ENCODE data around the gene SOST. TPM values are rescaled to one million over a fixed set of nuclear protein-coding genes. Genes with fewer than 3 reads are reported as not detected.

The SOST gene
- total and polyA plus RNA-seq, 2 experiments from 2014 or later, result not detected

GRCh38 chr17:43719578-43719977 lies 39.0 kb downstream of the SOST start:
- 19 to 34% methylated on average over 3 of the region's 3 CpGs for WGBS, 2 experiments (ENCODE audit: low coverage in 1 of 2, low lambda C conversion rate in 2 of 2, missing lambda C conversion rate in 2 of 2)
- peaks cover 24% of the 10 kb centered on the region for H3K4me1 ChIP-seq (ENCODE audit: insufficient read depth)
- peak overlapping the region; percentile 88 for H2AFZ ChIP-seq
- no peaks in the 10 kb centered on the region for H3K27me3 ChIP-seq (replicated peaks; ENCODE audit: insufficient read depth)
- H3K9me3 ChIP-seq (ENCODE audit: low read depth), result no peaks in the 10 kb centered on the region
- no peaks in the 10 kb centered on the region for H3K9me2 ChIP-seq (ENCODE audit: insufficient read depth)
- H3K9ac ChIP-seq, result no peak overlapping the region
- peaks cover 47% of the 10 kb centered on the region; the same call in 1 of the 2 replicates for H3F3A ChIP-seq (ENCODE audit: insufficient read depth)
- H3K36me3 ChIP-seq (ENCODE audit: low read depth), result no peaks in the 10 kb centered on the region
- no peaks in the 10 kb centered on the region for H4K20me1 ChIP-seq (ENCODE audit: insufficient read depth)
- H3K4me2 ChIP-seq (ENCODE audit: unreplicated experiment), result peak overlapping the region; percentile 76
- in situ Hi-C loops (cut with MboI), result no loop called here
- H3K79me2 ChIP-seq (ENCODE audit: insufficient read depth), result no peaks in the 10 kb centered on the region
- no peak overlapping the region for H3K4me3 ChIP-seq
- TF ChIP-seq EZH2phosphoT487 (IDR thresholded peaks at IDR 0.05; ENCODE audit: insufficient read depth, low read depth), result no peak
- TF ChIP-seq EZH2 (IDR thresholded peaks at IDR 0.05; ENCODE audit: insufficient read depth, poor library complexity, severe bottlenecking), result no peak
- no peak for DNase-seq
- H3K27ac ChIP-seq, result no peak overlapping the region

GRCh38 chr17:43718544-43718943 lies 40.0 kb downstream of the SOST start:
- in situ Hi-C loops (cut with MboI), result no loop called here

GRCh38 chr17:43717913-43718312 lies 40.7 kb downstream of the SOST start:
- Histone ChIP-seq H3K36me3 (ENCODE audit: low read depth) (no peaks in the 10 kb centered on the region), H3F3A (ENCODE audit: insufficient read depth) (peaks cover 35% of the 10 kb centered on the region; the same call in 1 of the 2 replicates), H3K4me1 (ENCODE audit: insufficient read depth) (peaks cover 14% of the 10 kb centered on the region), H3K9me2 (ENCODE audit: insufficient read depth) (no peaks in the 10 kb centered on the region), H3K27me3 (replicated peaks; ENCODE audit: insufficient read depth) (no peaks in the 10 kb centered on the region), H4K20me1 (ENCODE audit: insufficient read depth) (no peaks in the 10 kb centered on the region), H3K9me3 (ENCODE audit: low read depth) (no peaks in the 10 kb centered on the region), H3K4me2 (ENCODE audit: unreplicated experiment) (no peak overlapping the region), H3K27ac (no peak overlapping the region), H3K79me2 (ENCODE audit: insufficient read depth) (no peaks in the 10 kb centered on the region), H3K4me3 (no peak overlapping the region), H3K9ac (no peak overlapping the region), H2AFZ (no peak overlapping the region)
- no peak for DNase-seq
- WGBS, 2 experiments (ENCODE audit: low coverage in 1 of 2, low lambda C conversion rate in 2 of 2, missing lambda C conversion rate in 2 of 2), result 75 to 79% methylated on average over 6 of the region's 6 CpGs
- TF ChIP-seq EZH2 (IDR thresholded peaks at IDR 0.05; ENCODE audit: insufficient read depth, poor library complexity, severe bottlenecking) (no peak), EZH2phosphoT487 (IDR thresholded peaks at IDR 0.05; ENCODE audit: insufficient read depth, low read depth) (no peak)
- in situ Hi-C loops (cut with MboI), result no loop called here

More at GRCh38 chr17:43718544-43718943, 40.0 kb downstream of the SOST start:
- Histone ChIP-seq H3K9me3 (ENCODE audit: low read depth) (no peaks in the 10 kb centered on the region), H3K27ac (no peak overlapping the region), H3F3A (ENCODE audit: insufficient read depth) (peaks cover 36% of the 10 kb centered on the region; the same call in 1 of the 2 replicates), H3K9me2 (ENCODE audit: insufficient read depth) (no peaks in the 10 kb centered on the region), H3K27me3 (replicated peaks; ENCODE audit: insufficient read depth) (no peaks in the 10 kb centered on the region), H3K4me3 (no peak overlapping the region), H3K36me3 (ENCODE audit: low read depth) (no peaks in the 10 kb centered on the region), H3K9ac (no peak overlapping the region), H4K20me1 (ENCODE audit: insufficient read depth) (no peaks in the 10 kb centered on the region), H3K79me2 (ENCODE audit: insufficient read depth) (no peaks in the 10 kb centered on the region), H3K4me1 (ENCODE audit: insufficient read depth) (peaks cover 14% of the 10 kb centered on the region), H2AFZ (no peak overlapping the region), H3K4me2 (ENCODE audit: unreplicated experiment) (no peak overlapping the region)
- no peak for DNase-seq
- 77 to 79% methylated on average over 5 of the region's 5 CpGs for WGBS, 2 experiments (ENCODE audit: low coverage in 1 of 2, low lambda C conversion rate in 2 of 2, missing lambda C conversion rate in 2 of 2)
- no peak for TF ChIP-seq EZH2phosphoT487 (IDR thresholded peaks at IDR 0.05; ENCODE audit: insufficient read depth, low read depth)
- TF ChIP-seq EZH2 (IDR thresholded peaks at IDR 0.05; ENCODE audit: insufficient read depth, poor library complexity, severe bottlenecking), result no peak

- Histone ChIP-seq H3K4me1 (ENCODE audit: insufficient read depth) (no peaks in the 10 kb centered on the region; the same call in 1 of the 2 replicates), H3F3A (ENCODE audit: insufficient read depth) (peaks cover 17% of the 10 kb centered on the region; the same call in 1 of the 2 replicates), H3K9me3 (ENCODE audit: low read depth) (no peaks in the 10 kb centered on the region), H3K9me2 (ENCODE audit: insufficient read depth) (no peaks in the 10 kb centered on the region), H3K36me3 (ENCODE audit: low read depth) (no peaks in the 10 kb centered on the region), H3K27me3 (replicated peaks; ENCODE audit: insufficient read depth) (no peaks in the 10 kb centered on the region), H2AFZ (no peak overlapping the region), H3K4me3 (no peak overlapping the region), H3K4me2 (ENCODE audit: unreplicated experiment) (no peak overlapping the region), H4K20me1 (ENCODE audit: insufficient read depth) (no peaks in the 10 kb centered on the region), H3K27ac (no peak overlapping the region), H3K9ac (no peak overlapping the region), H3K79me2 (ENCODE audit: insufficient read depth) (no peaks in the 10 kb centered on the region)
- peak; percentile 60 for DNase-seq
- in situ Hi-C loops (cut with MboI), result no loop called here
- TF ChIP-seq EZH2phosphoT487 (IDR thresholded peaks at IDR 0.05; ENCODE audit: insufficient read depth, low read depth), result no peak
- no peak for TF ChIP-seq EZH2 (IDR thresholded peaks at IDR 0.05; ENCODE audit: insufficient read depth, poor library complexity, severe bottlenecking)
- WGBS, 2 experiments (ENCODE audit: low coverage in 1 of 2, low lambda C conversion rate in 2 of 2, missing lambda C conversion rate in 2 of 2), result 55 to 56% methylated on average over 4 of the region's 4 CpGs
These were observed 44.0 kb downstream of the SOST start for GRCh38 chr17:43714465-43715149.
